Measurements from ENCODE around the gene FIP1L1.

DNA sequence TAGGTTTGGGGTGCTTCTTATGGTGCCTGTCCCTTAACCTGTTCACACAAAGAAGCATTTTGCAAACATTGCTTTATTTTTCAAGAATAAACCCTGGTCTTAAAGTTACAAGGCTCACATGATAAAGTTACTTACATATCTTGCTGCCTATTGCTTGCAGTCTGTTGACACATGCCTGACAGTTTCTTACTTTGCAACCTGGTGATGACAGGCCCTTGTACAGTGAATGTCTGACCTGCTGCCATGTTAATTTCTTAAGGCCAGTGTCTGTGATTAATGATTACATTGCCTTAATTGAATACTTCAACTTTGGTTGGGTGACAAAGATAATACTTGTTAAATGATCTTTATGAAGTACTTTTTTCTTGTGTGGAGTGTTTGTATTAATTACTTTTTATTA is 49.9 kb downstream of the FIP1L1 start:
- TF ChIP-seq, protein P1, sequence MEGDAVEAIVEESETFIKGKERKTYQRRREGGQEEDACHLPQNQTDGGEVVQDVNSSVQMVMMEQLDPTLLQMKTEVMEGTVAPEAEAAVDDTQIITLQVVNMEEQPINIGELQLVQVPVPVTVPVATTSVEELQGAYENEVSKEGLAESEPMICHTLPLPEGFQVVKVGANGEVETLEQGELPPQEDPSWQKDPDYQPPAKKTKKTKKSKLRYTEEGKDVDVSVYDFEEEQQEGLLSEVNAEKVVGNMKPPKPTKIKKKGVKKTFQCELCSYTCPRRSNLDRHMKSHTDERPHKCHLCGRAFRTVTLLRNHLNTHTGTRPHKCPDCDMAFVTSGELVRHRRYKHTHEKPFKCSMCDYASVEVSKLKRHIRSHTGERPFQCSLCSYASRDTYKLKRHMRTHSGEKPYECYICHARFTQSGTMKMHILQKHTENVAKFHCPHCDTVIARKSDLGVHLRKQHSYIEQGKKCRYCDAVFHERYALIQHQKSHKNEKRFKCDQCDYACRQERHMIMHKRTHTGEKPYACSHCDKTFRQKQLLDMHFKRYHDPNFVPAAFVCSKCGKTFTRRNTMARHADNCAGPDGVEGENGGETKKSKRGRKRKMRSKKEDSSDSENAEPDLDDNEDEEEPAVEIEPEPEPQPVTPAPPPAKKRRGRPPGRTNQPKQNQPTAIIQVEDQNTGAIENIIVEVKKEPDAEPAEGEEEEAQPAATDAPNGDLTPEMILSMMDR (IDR thresholded peaks at IDR 0.05; ENCODE audit: insufficient read depth, low read depth, low read length): no peak
- TF ChIP-seq EZH2 (IDR thresholded peaks at IDR 0.05; ENCODE audit: insufficient read depth, low read length): no peak

Measured in astrocyte (in vitro differentiated cells and primary cell).